Activated CD4-positive, CD25-positive, alpha-beta regulatory T cell treated with anti-CD3 and anti-CD28 coated beads, Interleukin-2, amount 50 U/mL, for 16 hours (primary cell): ENCODE measurements around the gene CLEC3B.
"Not testable (repeated sequence)": the region's sequence is repeated elsewhere in the genome, so short reads cannot be mapped to it uniquely, and the experiment has no call there.

ENCODE experiments used
- DNase-seq: peaks from one replicate; pipeline ENCODE4 v3.0.0-alpha.2; 2020; ENCODE audit warnings: low read depth, low spot score

The CLEC3B gene

GRCh38 chr3:45026038-45026437 is at the start of gene CLEC3B:
CLEC3B (plus strand) TSS chr3:45026303; CDS start chr3:45026363, 60 bp downstream.
- DNase-seq, result no peak

GRCh38 chr3:44981220-44981619 is 44.9 kb upstream of the CLEC3B start:
- no peak for DNase-seq

GRCh38 chr3:44981751-44982150 is 44.4 kb upstream of the CLEC3B start:
- DNase-seq, result no peak

- no peak for DNase-seq
Observed at GRCh38 chr3:44982817-44983216, 43.3 kb upstream of the CLEC3B start.

GRCh38 chr3:44983484-44983941 is 42.6 kb upstream of the CLEC3B start:
- DNase-seq, result no peak

GRCh38 chr3:44984335-44984734 is 41.8 kb upstream of the CLEC3B start:
- DNase-seq, result no peak

- DNase-seq, result not testable (repeated sequence)
Observed at GRCh38 chr3:44986330-44986729, 39.8 kb upstream of the CLEC3B start.

- no peak for DNase-seq
Observed at GRCh38 chr3:44987332-44987731, 38.8 kb upstream of the CLEC3B start.

GRCh38 chr3:44988073-44988472 is 38.0 kb upstream of the CLEC3B start:
- DNase-seq, result no peak

- no peak for DNase-seq
Observed at GRCh38 chr3:44989141-44989540, 37.0 kb upstream of the CLEC3B start.

- no peak for DNase-seq
Observed at GRCh38 chr3:44989636-44990373, 36.3 kb upstream of the CLEC3B start.

- DNase-seq, result no peak
Observed at GRCh38 chr3:44991326-44991725, 34.8 kb upstream of the CLEC3B start.

- DNase-seq, result no peak
Observed at GRCh38 chr3:44992555-44993470, 33.3 kb upstream of the CLEC3B start.

- DNase-seq, result no peak
Observed at GRCh38 chr3:44993471-44994205, 32.5 kb upstream of the CLEC3B start.

GRCh38 chr3:44995142-44995770 is 30.8 kb upstream of the CLEC3B start:
- DNase-seq, result no peak

- DNase-seq, result no peak
Observed at GRCh38 chr3:44996556-44996969, 29.5 kb upstream of the CLEC3B start.

GRCh38 chr3:44999782-45000181 is 26.3 kb upstream of the CLEC3B start:
- no peak for DNase-seq

GRCh38 chr3:45000823-45001222 is 25.3 kb upstream of the CLEC3B start:
- no peak for DNase-seq

- DNase-seq, result no peak
Observed at GRCh38 chr3:45001738-45002137, 24.4 kb upstream of the CLEC3B start.

GRCh38 chr3:45002139-45002660 is 23.9 kb upstream of the CLEC3B start:
- DNase-seq, result no peak

- DNase-seq, result no peak
Observed at GRCh38 chr3:45002720-45003119, 23.4 kb upstream of the CLEC3B start.
